WTC11 (cell line): ENCODE results near the gene RNASE9.

Experiments
- NFE2L1 ChIP-seq: sonication (generic); formaldehyde crosslinking; IDR thresholded peaks from 2 replicates; pipeline ENCODE4 v1.8.1; 2023; ENCODE audit warnings: missing genetic modification reagents
- SP1 ChIP-seq: sonication (generic); formaldehyde crosslinking; conservative IDR thresholded peaks from 2 replicates; pipeline ENCODE4 v1.8.1; 2022; ENCODE audit warnings: missing genetic modification reagents
- ZNF138 ChIP-seq: sonication (generic); formaldehyde crosslinking; conservative IDR thresholded peaks from 2 replicates; pipeline ENCODE4 v1.8.1; 2022; ENCODE audit warnings: mild to moderate bottlenecking, moderate library complexity, missing genetic modification reagents
- TF ChIP-seq, protein P1 (sequence below): fragments of 200-600 bp; IDR thresholded peaks from 2 replicates; pipeline ENCODE4 v1.8.0; 2022; ENCODE audit warnings: antibody characterized with exemption
- TF ChIP-seq, protein P2 (sequence below): sonication (generic); formaldehyde crosslinking; IDR thresholded peaks from 2 replicates; pipeline ENCODE4 v1.8.0; 2023; ENCODE audit warnings: missing genetic modification reagents
- TF ChIP-seq, protein P3 (sequence below): sonication (generic); formaldehyde crosslinking; IDR thresholded peaks from 2 replicates; pipeline ENCODE4 v1.8.1; 2023; ENCODE audit warnings: mild to moderate bottlenecking, missing genetic modification reagents, moderate library complexity

DNA sequence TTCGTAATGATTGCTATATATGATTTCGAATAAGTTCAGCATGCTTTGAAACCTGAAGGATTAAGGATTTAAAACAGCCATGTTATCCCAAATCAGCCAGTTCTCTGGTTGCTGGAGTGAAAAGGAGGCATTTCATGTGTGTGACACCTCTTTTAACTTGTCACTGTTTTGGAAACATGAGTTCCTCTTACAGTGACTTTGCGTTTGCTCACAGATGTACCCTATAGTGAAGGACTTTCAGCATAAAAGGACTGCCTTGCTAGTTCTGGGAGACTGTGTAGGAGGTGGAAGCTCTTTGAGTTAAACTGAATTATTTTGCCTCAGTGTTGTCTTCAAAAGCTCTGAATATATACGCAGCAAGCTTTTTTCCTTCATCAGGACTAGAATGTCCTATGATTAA lies 19.4 kb upstream of the RNASE9 start:
- TF ChIP-seq, protein P1, sequence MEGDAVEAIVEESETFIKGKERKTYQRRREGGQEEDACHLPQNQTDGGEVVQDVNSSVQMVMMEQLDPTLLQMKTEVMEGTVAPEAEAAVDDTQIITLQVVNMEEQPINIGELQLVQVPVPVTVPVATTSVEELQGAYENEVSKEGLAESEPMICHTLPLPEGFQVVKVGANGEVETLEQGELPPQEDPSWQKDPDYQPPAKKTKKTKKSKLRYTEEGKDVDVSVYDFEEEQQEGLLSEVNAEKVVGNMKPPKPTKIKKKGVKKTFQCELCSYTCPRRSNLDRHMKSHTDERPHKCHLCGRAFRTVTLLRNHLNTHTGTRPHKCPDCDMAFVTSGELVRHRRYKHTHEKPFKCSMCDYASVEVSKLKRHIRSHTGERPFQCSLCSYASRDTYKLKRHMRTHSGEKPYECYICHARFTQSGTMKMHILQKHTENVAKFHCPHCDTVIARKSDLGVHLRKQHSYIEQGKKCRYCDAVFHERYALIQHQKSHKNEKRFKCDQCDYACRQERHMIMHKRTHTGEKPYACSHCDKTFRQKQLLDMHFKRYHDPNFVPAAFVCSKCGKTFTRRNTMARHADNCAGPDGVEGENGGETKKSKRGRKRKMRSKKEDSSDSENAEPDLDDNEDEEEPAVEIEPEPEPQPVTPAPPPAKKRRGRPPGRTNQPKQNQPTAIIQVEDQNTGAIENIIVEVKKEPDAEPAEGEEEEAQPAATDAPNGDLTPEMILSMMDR, result no peak
- no peak for TF ChIP-seq ZNF138 (CRISPR knock-in tag)
- no peak for TF ChIP-seq NFE2L1 (CRISPR knock-in tag)
- TF ChIP-seq, protein P2, sequence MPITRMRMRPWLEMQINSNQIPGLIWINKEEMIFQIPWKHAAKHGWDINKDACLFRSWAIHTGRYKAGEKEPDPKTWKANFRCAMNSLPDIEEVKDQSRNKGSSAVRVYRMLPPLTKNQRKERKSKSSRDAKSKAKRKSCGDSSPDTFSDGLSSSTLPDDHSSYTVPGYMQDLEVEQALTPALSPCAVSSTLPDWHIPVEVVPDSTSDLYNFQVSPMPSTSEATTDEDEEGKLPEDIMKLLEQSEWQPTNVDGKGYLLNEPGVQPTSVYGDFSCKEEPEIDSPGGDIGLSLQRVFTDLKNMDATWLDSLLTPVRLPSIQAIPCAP (CRISPR knock-in tag), result no peak
- no peak for TF ChIP-seq SP1
- TF ChIP-seq, protein P3, sequence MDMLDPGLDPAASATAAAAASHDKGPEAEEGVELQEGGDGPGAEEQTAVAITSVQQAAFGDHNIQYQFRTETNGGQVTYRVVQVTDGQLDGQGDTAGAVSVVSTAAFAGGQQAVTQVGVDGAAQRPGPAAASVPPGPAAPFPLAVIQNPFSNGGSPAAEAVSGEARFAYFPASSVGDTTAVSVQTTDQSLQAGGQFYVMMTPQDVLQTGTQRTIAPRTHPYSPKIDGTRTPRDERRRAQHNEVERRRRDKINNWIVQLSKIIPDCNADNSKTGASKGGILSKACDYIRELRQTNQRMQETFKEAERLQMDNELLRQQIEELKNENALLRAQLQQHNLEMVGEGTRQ (CRISPR knock-in tag), result no peak
